ENCODE measurements around the gene FAM83C. TPM values are rescaled to one million over a fixed set of nuclear protein-coding genes. Genes with fewer than 3 reads are reported as not detected.

The FAM83C gene
- total RNA-seq, 4 donors from 2014 or later = 54.4 to 85.7 (median 68.6) TPM

- 84 to 93% methylated on average over 12 to 14 of the region's 14 CpGs for WGBS, 2 donors
- no peak for DNase-seq (ENCODE audit: low spot score in 2 of 2)
- no peak overlapping the region for H3K4me3 ChIP-seq (ENCODE audit: low read depth, poor library complexity, severe bottlenecking)
- intact Hi-C loops (cut with DNase I; ENCODE audit: low total_unique reads) = loop anchor here (5.0 kb wide), 1 partner anchor 150 kb away; no protein-coding TSS in a partner anchor
- TF ChIP-seq POLR2A (IDR thresholded peaks at IDR 0.05) = no peak
- TF ChIP-seq, protein P1, sequence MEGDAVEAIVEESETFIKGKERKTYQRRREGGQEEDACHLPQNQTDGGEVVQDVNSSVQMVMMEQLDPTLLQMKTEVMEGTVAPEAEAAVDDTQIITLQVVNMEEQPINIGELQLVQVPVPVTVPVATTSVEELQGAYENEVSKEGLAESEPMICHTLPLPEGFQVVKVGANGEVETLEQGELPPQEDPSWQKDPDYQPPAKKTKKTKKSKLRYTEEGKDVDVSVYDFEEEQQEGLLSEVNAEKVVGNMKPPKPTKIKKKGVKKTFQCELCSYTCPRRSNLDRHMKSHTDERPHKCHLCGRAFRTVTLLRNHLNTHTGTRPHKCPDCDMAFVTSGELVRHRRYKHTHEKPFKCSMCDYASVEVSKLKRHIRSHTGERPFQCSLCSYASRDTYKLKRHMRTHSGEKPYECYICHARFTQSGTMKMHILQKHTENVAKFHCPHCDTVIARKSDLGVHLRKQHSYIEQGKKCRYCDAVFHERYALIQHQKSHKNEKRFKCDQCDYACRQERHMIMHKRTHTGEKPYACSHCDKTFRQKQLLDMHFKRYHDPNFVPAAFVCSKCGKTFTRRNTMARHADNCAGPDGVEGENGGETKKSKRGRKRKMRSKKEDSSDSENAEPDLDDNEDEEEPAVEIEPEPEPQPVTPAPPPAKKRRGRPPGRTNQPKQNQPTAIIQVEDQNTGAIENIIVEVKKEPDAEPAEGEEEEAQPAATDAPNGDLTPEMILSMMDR (IDR thresholded peaks at IDR 0.05) = no peak
Observed at GRCh38 chr20:35297740-35298139, 5.5 kb upstream of the FAM83C start.

- intact Hi-C loops (cut with DNase I; ENCODE audit: low total_unique reads) = loop anchor here (5.0 kb wide), 1 partner anchor 150 kb away; no protein-coding TSS in a partner anchor
- TF ChIP-seq, protein P1 (IDR thresholded peaks at IDR 0.05) = no peak
- TF ChIP-seq POLR2A (IDR thresholded peaks at IDR 0.05) = no peak
- DNase-seq (ENCODE audit: low spot score in 2 of 2) = no peak
- H3K4me3 ChIP-seq (ENCODE audit: low read depth, poor library complexity, severe bottlenecking) = no peak overlapping the region
- 61 to 70% methylated on average over 8 of the region's 8 CpGs for WGBS, 2 donors
Observed at GRCh38 chr20:35297155-35297554, 4.9 kb upstream of the FAM83C start.

GRCh38 chr20:35296101-35296554 lies 3.9 kb upstream of the FAM83C start:
- TF ChIP-seq POLR2A (IDR thresholded peaks at IDR 0.05) = no peak
- TF ChIP-seq, protein P1 (IDR thresholded peaks at IDR 0.05) = no peak
- DNase-seq (ENCODE audit: low spot score in 2 of 2) = no peak
- no peak overlapping the region for H3K4me3 ChIP-seq (ENCODE audit: low read depth, poor library complexity, severe bottlenecking)
- 66 to 75% methylated on average over 6 to 8 of the region's 9 CpGs for WGBS, 2 donors
- intact Hi-C loops (cut with DNase I; ENCODE audit: low total_unique reads) = loop anchor here (5.0 kb wide), 1 partner anchor 151 kb away; no protein-coding TSS in a partner anchor

DNA sequence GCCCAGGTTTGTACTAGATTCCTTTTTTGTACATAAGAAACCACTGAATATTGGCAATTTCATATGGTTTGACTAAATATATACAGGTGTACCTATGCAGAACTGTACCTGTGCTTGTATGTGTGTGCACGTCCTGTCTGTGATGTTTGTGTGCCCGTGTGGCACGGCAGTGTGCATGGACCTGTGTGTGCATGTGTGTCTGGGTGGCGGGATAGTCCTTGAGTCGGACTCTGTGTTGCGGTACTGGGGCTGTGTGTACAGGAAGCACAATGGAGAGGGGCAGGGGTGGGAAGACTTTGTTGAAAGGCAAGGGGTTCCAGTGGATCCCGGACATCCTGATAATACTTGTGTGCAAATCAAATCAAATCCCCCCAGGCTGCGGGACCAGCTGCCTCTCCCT lies 3.4 kb upstream of the FAM83C start:
- no peak for DNase-seq (ENCODE audit: low spot score in 2 of 2)
- TF ChIP-seq, protein P1 (IDR thresholded peaks at IDR 0.05) = no peak
- no peak for TF ChIP-seq POLR2A (IDR thresholded peaks at IDR 0.05)
- WGBS, 2 donors = 76 to 83% methylated on average over 8 of the region's 8 CpGs
- intact Hi-C loops (cut with DNase I; ENCODE audit: low total_unique reads) = loop anchor here (5.0 kb wide), 1 partner anchor 152 kb away; no protein-coding TSS in a partner anchor
- no peak overlapping the region for H3K4me3 ChIP-seq (ENCODE audit: low read depth, poor library complexity, severe bottlenecking)

- TF ChIP-seq, protein P1 (IDR thresholded peaks at IDR 0.05) = no peak
- no peak for TF ChIP-seq POLR2A (IDR thresholded peaks at IDR 0.05)
- WGBS, 2 donors = 73 to 83% methylated on average over 8 of the region's 8 CpGs
Observed at GRCh38 chr20:35295058-35295457, 2.8 kb upstream of the FAM83C start.

GRCh38 chr20:35294293-35294685 lies 2.1 kb upstream of the FAM83C start:
- intact Hi-C loops (cut with DNase I; ENCODE audit: low total_unique reads) = no loop called here
- 62 to 74% methylated on average over 5 of the region's 5 CpGs for WGBS, 2 donors
- TF ChIP-seq POLR2A (IDR thresholded peaks at IDR 0.05) = no peak
- TF ChIP-seq, protein P1 (IDR thresholded peaks at IDR 0.05) = no peak
- no peak for DNase-seq (ENCODE audit: low spot score in 2 of 2)
- no peak overlapping the region for H3K4me3 ChIP-seq (ENCODE audit: low read depth, poor library complexity, severe bottlenecking)

More at GRCh38 chr20:35295058-35295457, 2.8 kb upstream of the FAM83C start:
- intact Hi-C loops (cut with DNase I; ENCODE audit: low total_unique reads) = loop anchor here (5.0 kb wide), 1 partner anchor 152 kb away; no protein-coding TSS in a partner anchor
- DNase-seq (ENCODE audit: low spot score in 2 of 2) = no peak
- no peak overlapping the region for H3K4me3 ChIP-seq (ENCODE audit: low read depth, poor library complexity, severe bottlenecking)
